Frontal cortex (tissue), 4 donors: ENCODE results near the gene TMEM259. TPM values are rescaled to one million over a fixed set of nuclear protein-coding genes. Genes with fewer than 3 reads are reported as not detected.
A peak's percentile ranks its signal among the peaks of the same experiment; 100 is the strongest.

Source experiments
- DNase-seq, 2 donors: peaks; one replicate each; pipeline ENCODE4 v3.0.0; 2012; ENCODE audit warnings: low spot score in 2 of 2
- FAIRE-seq: peaks from 2 replicates; lab custom pipeline; 2012; peaks lifted over from hg19 to GRCh38; lab: Jason Lieb, UNC
- total RNA-seq: library from RNA; depleted of rRNA; stranded (reverse); fragments of >200 nt; gene quantifications from one replicate; pipeline ENCODE4 v1.2.3, GENCODE V29; 2014
- donor health status: control.
- donor health status: control.
- donor health status: control.

TMEM259 gene
- total RNA-seq, 1 donor from 2014 or later = 29.3 TPM

DNA sequence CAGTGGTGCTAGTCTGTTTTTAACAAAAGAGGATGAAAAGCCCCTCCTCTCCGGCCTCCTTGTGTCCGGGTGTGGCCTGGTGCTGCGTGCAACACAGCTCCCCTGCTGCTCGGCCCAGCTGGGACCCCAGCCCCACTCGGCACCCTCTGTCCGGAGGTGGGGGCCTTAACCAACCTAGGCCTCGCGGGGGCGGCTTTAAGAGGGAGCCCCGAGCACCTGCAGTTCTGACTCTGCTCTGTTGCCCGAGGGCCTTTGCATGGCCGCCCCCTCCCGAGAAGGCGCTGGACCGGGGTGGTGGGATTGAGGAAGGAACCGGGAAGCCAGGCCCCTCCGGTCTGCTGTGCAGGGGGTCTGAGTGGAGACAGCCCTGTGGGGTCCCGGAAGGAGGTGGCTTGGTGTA is 26.4 kb downstream of the TMEM259 start:
- FAIRE-seq (no peak), DNase-seq (no peak)

DNA sequence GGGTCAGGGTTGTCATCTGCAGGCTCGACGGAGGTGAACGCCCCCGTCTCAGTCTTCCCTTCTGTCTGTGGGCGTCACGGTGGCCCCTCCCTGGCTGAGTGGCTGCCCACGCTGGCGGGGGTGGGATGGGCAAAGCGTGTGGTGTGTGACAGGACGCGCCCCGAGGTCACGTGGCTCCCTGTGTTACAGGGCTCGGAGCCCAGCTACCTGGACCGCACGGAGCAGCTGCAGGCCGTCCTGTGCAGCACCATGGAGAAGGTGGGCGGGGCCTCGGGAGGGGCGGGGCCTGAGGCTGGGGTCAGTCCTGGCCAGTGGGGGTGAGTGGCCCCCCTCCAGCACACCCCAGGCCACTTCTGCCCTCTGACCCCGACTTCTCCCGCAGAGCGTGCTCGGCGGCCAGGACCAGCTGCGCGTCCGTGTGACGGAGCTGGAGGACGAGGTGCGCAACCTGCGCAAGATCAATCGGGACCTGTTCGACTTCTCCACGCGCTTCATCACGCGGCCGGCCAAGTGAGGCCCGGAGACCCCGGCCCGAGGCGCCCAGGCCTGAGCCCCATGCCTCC is 27.0 kb downstream of the TMEM259 start:
- FAIRE-seq = no peak
- no peak for DNase-seq

DNA sequence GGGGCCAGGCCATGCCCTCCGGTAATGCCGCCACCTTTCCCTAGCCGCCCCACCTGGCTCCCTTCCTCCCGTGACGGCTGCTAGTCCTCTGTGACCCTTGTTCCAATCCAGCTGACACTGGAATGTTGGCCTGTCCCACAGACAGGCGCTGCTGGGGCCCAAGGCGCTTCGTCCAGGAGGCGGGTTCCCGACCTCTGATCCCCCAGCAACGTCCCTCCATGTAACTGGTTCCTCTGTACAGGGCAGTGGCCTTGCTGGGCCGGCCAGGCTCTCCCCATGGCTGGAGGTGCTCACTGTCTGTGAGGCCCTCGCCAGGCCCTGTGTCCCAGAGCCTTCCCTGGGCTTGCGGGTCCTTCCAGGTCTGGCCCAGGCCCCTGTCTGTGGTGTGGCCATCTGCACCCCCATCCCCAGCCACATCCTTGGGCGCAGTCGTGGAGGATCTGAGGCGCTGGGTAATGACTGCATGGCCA is 27.5 kb downstream of the TMEM259 start:
- FAIRE-seq (no peak), DNase-seq (no peak)

DNA sequence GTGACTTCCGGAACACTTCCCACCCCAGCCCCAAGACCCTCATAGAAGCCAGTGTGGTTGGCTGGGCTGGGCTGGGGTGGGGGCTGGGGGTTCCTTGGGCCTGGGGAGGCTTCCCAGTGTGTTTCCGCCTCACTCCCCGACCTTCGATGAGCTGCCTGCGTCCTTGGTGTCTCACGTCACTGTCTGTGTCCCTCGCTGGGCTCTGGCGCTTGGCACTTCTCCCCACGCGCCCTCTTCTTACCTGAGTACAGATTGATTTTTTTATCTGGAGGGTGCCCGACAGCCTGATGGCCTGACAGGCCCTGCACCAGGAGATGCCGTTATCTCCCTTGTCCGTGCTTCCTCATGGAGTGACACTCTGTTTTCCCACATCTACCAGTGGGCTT is 28.3 kb downstream of the TMEM259 start:
- FAIRE-seq (no peak), DNase-seq (no peak)

DNA sequence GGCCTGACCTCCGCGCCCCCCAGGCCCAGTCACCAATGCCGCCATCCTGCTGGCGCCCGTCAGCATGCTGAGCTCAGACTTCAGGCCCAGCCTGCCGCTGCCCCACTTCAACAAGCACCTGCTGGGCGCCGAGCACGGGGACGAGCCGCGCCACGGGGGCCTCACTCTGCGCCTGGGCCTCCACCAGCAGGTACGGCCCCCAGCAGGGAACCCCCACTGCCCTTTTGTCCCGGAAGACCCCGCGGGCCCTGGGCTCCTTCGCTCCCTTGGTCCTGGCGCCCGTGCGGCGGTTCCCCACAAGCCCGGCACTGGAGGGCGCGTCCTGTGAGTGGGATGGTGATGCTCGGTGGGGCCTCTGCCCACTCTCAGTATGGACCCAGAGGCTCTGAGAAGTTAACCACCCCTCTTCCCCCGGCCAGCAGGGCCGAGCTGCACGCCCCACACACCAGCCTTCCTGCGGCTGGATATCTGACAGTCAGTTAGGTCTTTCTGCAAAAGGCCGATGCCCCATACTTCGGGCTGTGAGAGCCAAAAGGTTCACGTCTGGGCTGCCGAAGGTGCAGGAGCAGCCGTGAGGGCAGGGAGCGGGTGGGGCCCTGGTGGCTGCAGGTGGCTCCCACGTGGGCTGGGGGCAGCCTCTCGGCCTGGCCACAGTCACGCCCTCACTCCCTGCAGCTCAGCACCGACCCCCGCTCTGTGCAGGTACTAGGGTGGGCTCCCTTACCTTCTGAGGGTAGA is 28.8 kb downstream of the TMEM259 start:
- FAIRE-seq (no peak), DNase-seq (no peak)

DNA sequence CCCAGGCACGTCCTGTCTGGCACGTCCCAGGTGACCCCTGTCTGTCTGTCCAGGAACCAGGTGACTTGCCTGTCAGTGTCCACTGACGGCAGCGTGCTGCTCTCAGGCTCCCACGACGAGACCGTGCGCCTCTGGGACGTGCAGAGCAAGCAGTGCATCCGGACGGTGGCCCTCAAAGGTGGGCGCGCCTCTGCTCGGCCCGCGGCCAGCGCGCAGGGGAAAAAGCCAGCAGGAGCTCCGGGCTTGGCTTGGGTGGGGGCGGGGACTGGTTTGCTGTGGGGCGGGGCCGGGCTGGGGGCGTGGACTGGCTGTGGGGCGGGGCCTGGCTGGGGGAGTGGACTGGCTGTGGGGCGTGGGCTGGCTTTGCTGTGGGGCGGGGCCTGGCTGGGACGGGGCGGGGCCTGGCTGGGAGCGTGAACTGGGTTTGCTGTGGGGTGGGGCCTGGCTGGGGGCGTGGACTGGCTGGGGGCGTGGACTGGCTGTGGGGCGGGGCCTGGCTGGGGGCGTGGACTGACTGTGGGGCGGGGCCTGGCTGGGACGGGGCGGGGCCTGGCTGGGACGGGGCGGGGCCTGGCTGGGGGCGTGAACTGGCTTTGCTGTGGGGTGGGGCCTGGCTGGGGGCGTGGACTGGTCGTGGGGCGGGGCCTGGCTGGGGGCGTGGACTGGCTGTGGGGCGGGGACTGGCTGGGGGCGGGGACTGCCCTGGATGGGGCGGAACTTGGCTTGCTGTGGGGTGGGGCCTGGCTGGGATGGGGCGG is 29.6 kb downstream of the TMEM259 start:
- no peak for DNase-seq
- FAIRE-seq = no peak

DNA sequence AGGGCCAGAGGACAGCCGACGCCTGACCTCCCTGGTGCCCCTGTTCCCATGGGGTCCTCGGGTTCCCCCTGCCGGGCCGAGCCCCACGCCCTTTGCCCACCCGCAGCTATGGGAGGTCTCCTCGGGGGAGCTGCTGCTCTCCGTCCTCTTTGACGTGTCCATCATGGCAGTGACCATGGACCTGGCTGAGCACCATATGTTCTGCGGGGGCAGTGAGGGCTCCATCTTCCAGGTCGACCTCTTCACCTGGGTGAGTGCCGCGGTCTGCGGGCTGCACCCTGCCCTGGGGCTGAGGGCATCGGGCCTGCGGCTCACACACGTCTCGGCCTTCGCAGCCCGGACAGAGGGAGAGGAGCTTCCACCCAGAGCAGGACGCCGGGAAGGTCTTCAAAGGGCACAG is 30.2 kb downstream of the TMEM259 start:
- no peak for DNase-seq
- FAIRE-seq = no peak

DNA sequence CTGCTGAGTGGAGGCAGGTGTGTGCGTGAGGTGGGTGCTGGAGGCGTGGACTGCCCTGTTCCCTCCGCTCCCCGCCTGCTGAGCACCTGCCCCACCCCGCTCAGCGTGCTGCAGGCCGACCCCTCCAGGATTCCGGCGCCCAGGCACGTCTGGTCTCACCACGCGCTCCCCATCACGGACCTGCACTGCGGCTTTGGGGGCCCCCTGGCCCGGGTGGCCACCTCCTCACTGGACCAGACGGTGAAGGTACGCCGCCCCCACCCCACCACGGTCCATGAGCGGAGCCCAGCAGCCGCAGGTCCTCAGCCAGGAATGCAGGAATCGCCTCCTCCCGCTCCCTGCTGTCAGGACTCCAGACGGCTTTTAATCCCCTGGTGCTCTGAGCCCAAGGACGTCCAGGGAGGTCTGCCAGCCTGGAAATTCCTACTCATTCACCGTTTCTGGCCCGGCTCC is 30.8 kb downstream of the TMEM259 start:
- no peak for FAIRE-seq
- no peak for DNase-seq

DNA sequence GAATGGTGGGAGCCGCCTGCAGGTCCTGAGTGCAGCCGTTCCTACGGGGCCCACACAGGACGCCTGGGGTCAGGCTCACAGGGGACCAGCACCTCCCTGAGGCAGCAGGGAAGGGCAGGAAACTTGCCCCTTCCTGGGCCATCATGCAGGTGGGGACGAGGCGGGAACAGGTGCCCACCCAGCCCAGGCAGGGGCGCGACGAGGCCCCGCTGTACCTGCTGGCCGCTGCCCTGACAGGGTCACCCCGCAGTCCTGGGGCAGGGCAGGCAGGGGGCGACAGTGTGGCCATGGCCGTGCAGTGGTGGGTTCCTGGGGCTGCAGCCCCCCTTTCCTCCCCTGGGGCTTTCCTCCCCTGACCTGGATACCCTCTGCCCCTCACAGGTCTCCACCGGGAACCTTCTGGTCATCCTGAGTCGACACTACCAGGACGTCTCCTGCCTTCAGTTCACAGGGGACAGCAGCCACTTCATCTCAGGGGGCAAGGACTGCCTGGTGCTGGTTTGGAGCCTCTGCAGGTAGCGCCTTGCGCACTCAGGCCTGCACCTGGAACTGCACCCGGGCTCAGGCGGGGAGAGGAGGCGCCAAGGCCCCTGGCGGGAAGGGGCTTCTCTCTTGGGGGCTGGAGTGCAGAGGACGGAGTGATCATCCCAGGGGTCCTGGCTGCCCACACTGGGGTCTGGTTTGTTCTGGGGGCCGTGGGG is 31.4 kb downstream of the TMEM259 start:
- no peak for DNase-seq
- no peak for FAIRE-seq

DNA sequence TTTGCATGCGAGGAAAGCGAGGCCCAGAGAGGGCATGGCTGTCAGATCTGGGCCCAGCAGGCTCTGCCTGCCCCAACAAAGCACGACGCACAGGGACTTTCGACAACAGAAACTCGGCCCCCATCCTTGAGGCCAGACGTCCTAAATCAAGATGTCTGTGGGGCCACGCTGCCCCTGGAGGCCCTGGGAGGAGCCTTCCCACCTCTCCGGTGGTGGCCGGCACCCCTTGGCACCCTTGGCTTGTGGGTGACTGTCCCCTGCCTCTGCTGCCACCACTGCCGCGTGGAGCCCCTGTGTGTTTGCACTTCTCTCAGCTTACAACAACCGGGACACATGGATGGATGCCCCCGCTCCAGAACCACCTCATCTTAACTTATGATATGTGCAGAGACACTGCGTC is 32.4 kb downstream of the TMEM259 start:
- FAIRE-seq = no peak
- no peak for DNase-seq

DNA sequence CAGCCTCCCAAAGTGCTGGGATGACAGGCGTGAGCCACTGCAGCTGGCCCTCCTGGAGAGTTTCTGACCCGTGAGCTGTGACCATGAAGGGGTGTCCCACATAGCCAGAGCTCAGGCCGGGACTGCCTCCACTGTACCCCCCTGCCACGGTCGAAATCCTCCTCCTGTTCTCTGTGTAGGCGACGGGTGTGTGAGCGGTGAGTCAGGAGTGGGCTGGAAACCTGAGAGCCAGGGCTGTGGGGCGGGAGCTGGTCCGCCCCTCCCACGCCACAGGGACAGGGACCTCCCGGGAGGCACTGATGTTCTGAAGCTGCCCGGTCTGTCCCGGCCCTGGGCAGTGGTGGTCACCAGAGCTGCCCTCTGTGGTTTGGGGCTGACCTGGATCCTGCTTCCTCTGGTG is 32.8 kb downstream of the TMEM259 start:
- no peak for FAIRE-seq
- DNase-seq = no peak

DNA sequence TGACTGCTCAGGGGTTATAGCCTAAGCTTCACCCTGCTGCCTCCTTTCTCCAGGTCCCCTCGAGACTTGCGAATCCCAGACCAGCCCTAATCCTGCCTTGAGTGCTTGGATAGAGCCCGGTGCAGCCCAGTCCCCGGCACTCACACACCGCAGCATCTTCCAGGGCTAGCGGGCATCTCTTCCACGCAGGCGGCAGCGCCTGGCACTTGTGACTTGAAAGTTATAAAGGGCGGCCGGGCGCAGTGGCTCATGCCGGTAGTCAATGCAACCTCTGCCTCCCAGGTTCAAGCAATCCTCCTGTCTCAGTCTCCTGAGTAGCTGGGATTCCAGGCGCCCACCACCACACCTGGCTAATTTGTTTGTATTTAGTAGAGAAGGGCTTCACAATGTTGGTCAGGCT is 34.8 kb downstream of the TMEM259 start:
- no peak for FAIRE-seq

DNA sequence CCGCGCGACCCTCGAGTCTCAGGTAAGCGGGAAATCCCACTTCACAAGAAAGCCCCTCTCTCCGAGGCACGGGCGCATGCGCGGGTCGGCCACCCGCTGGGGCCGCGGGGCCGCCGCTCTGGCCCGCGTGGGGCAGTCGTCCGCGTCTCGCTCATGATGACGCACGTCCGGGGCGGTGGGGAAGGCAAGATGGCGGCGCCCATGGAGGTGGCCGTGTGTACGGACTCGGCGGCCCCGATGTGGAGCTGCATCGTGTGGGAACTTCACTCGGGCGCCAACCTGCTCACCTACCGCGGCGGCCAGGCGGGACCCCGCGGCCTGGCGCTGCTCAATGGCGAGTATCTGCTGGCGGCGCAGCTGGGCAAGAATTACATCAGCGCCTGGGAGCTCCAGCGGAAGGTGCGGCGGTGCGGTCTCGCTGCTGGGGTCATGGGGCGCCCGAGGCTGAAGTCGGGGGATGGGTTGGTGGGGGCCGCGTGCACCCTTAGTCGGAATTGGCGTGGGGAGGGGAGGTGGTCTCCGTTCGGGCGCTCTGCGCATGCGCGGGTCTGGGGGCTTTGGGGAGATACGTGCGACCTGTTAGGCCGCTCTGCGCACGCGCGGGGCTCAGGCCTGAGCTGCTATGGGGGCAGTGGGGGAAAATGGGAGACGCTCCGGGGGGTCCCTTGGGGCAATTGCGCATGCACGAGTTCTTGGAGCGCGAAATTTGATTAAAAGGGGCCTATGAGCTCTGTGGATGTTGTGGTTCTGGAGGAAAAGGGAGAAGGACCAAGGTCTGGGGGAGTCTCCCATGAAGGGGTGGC is 36.6 kb downstream of the TMEM259 start, which contains the start of gene WDR18:
TSS of gene WDR18 (plus strand) at position 181 of the 803 bp plus-strand sequence. CDS start at position 190, 9 bp downstream.
- FAIRE-seq (no peak), DNase-seq (peak; percentile 100)

More for the DNA sequence above, 34.8 kb downstream of the TMEM259 start:
- no peak for DNase-seq

DNA sequence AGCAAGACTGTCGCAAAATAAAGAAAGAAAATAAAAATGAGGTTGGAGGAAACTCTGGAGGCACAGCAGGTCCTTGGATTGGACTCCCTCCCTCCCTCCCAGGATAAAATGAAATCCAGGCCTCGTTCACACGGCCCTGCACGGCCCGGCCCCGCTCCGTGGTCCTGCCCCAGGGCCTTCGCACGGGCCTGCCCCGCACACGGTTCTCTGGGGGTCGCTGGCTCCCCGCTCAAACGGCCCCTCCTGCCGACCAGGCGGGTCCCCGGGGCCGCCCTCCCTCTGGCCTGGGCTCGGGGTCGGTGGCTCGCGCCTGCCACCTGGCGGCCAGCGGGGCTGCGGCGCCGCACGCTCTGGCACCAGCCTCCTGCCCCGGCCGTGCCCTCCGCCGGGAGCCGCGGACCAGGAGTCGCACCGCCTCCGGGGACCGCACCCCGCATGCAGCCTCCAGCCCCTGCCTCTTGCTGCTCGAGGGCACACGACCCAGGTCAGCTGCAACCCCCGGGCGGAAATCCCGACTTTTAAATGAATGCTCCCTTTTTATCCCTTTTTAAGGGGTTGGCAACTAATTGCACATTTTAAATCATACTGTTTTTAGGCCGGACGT is 38.3 kb downstream of the TMEM259 start:
- peak; percentile 97 to 98 for DNase-seq

DNA sequence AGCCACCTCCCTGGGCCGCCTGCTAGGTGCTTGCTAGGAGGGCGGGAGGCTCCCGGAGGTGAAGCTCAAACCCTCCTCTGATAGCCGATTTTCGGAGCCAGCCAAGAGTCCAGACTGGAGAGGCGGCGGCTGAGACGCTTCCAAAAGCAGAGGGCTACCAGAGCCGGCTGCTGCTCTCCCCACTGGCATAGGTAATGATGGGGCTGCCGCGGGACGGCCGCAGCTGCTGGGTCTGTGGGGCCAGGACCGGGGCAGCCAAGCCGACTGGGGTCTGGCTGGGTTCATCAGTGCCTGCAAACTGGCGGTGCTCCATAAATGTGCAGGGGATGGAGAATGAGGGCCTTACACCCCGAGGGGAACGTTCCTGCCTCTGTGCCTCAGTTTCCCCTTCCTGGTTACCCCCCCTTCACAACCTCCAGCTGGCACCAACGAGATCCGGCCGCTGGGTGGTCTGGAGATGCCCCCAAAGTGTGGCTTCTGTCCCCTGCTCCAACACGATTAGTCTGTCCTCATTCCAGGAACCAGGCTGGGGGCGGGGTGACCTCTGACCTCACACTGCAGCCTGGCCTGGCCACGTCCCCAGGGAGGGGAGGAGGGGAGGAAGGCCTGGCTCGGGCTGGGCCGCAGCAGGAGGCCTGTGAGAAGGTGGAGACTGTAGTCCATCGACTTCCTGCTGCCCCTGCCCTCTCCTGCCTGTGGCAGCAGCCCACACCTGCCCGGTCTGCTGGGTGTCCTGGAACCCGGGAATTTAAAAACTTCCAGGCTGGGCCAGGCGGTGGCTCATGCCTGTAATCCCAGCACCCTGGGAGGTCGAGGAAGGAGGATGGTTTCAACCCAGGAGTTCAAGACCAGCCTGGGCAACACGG is 40.6 kb downstream of the TMEM259 start:
- DNase-seq (no peak), FAIRE-seq (no peak)

More for the DNA sequence above, 38.3 kb downstream of the TMEM259 start:
- FAIRE-seq = no peak

DNA sequence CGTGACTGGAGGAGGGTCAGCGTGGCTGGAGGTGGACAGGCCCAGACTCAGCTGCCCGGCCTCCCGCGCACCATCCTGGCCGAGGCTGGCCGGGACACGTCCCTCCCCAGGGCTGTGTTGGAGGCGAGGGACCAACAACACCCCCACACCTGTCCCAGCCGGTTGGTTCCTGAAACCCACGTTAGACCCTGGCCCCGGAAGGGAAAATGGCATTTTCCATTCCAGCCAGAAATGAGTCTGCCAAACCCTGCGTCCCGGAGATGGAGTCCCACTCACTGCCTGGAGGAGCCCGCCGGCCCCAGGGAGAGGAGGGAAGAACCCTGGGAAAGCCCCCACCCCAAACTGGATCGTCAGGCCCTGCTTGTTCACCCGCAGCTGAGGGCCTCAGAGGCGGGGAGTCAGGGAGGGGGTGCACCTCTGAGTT is 41.6 kb downstream of the TMEM259 start:
- FAIRE-seq (no peak), DNase-seq (no peak)

DNA sequence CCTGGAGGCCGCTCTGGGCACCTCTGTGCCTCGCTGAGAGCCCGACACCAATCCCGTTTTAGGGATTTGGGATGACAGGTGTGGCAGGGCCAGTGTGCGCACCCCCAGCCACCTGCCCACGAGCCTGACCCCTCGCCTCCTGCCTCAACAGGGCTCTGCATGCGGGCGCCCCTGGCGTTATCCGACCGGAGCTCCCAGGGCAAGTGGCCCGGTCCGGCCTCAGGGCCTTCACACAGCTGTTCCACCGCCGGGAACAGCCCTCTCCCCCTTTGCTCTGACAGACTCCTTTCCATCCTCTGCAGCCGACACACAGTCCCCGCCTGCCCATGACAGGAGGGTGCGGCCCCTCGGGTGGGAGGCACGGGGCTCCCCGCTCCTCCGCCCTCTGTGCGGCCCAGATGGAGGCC is 43.9 kb downstream of the TMEM259 start:
- FAIRE-seq (no peak), DNase-seq (no peak)

DNA sequence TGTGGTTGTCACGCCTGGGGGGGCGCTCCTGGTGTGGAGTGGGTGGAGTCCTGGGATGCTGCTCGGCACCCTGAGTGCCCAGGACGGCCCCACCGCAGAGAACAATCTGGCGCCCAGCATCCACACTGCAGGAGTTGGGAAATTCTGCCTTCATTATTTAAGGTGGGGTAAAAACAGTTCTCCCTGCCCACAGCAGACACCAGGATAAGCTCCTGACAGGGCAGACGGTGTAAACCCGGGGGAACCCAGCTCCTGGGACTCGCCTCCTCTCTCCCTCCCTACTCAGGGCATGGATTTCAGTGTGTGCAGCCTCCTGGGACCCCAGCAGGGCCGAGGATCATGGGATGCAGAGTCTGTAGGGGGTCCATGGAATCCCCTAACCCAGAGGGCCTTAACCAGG is 44.4 kb downstream of the TMEM259 start:
- DNase-seq = no peak
- no peak for FAIRE-seq
